Neural progenitor cell (in vitro differentiated cells): ENCODE data around the gene SLC6A9. TPM values are rescaled to one million over a fixed set of nuclear protein-coding genes. Genes with fewer than 3 reads are reported as not detected.
A peak's percentile ranks its signal among the peaks of the same experiment; 100 is the strongest.

Source experiments
- DNase-seq: peaks from one replicate; pipeline ENCODE4 v3.0.0-alpha.2; 2016; ENCODE audit warnings: low spot score
- H2AFZ ChIP-seq: fragments of 200-600 bp; sonication (generic); replicated peaks from 2 replicates; pipeline ENCODE4 v1.6.1; 2016; ENCODE audit warnings: antibody characterized with exemption
- H3F3A ChIP-seq: fragments of 200-600 bp; sonication (generic); 2 replicates; pipeline ENCODE4 v1.6.1; 2016; ENCODE audit warnings: antibody characterized with exemption, low read depth
- H3K27ac ChIP-seq: fragments of 200-600 bp; sonication (generic); 2 replicates; pipeline ENCODE4 v1.5.1; 2016; ENCODE audit warnings: mild to moderate bottlenecking
- H3K27me3 ChIP-seq: fragments of 200-600 bp; sonication (generic); 2 replicates; pipeline ENCODE4 v1.6.1; 2016; ENCODE audit warnings: mild to moderate bottlenecking, moderate library complexity
- H3K36me3 ChIP-seq: fragments of 200-600 bp; sonication (generic); 2 replicates; pipeline ENCODE4 v1.5.1; 2016
- H3K4me1 ChIP-seq: fragments of 200-600 bp; sonication (generic); 2 replicates; pipeline ENCODE4 v1.6.1; 2016; ENCODE audit warnings: mixed run types
- H3K4me2 ChIP-seq: fragments of 200-600 bp; sonication (generic); 2 replicates; pipeline ENCODE4 v1.6.1; 2016
- H3K4me3 ChIP-seq: fragments of 200-600 bp; sonication (generic); 2 replicates; pipeline ENCODE4 v1.5.1; 2016
- H3K79me2 ChIP-seq: fragments of 200-600 bp; sonication (generic); 2 replicates; pipeline ENCODE4 v1.6.1; 2016; ENCODE audit warnings: low read depth
- H3K9ac ChIP-seq: fragments of 200-600 bp; sonication (generic); 2 replicates; pipeline ENCODE4 v1.6.1; 2016
- H3K9me3 ChIP-seq: fragments of 200-600 bp; sonication (generic); 2 replicates; pipeline ENCODE4 v1.5.1; 2016; ENCODE audit warnings: low read depth
- H4K20me1 ChIP-seq: fragments of 200-600 bp; sonication (generic); 2 replicates; pipeline ENCODE4 v1.6.1; 2016; ENCODE audit warnings: low read depth
- H3K27ac Mint-ChIP-seq: 3 replicates; pipeline ENCODE4 v1.8.0; 2021; ENCODE audit warnings: mixed read lengths
- H3K27me3 Mint-ChIP-seq: 2 replicates; pipeline ENCODE4 v1.8.0; 2022; ENCODE audit warnings: low read depth, mild to moderate bottlenecking, inconsistent platforms, moderate library complexity, mixed read lengths; ENCODE audit not compliant: insufficient read depth
- H3K36me3 Mint-ChIP-seq: 3 replicates; pipeline ENCODE4 v1.8.0; 2021; ENCODE audit warnings: mixed read lengths
- H3K4me1 Mint-ChIP-seq: 3 replicates; pipeline ENCODE4 v1.8.0; 2021; ENCODE audit warnings: mixed read lengths
- H3K4me3 Mint-ChIP-seq: 3 replicates; pipeline ENCODE4 v1.8.0; 2021; ENCODE audit warnings: mild to moderate bottlenecking, moderate library complexity, mixed read lengths
- H3K9me3 Mint-ChIP-seq: 3 replicates; pipeline ENCODE4 v1.8.0; 2020; ENCODE audit warnings: mixed read lengths
- EZH2 ChIP-seq: fragments of 200-600 bp; sonication (generic); IDR thresholded peaks from 2 replicates; pipeline ENCODE4 v1.6.1; 2017; ENCODE audit warnings: antibody characterized with exemption, mild to moderate bottlenecking, moderate library complexity
- EZH2phosphoT487 ChIP-seq: fragments of 200-600 bp; sonication (generic); IDR thresholded peaks from 2 replicates; pipeline ENCODE4 v1.6.1; 2017; ENCODE audit warnings: antibody characterized with exemption
- total RNA-seq: library from RNA; depleted of rRNA; stranded (reverse); fragments of >200 nt; gene quantifications from 2 replicates; pipeline ENCODE4 v1.2.3, GENCODE V29; 2015; ENCODE audit warnings: low replicate concordance
- TF ChIP-seq, protein P1 (sequence below): fragments of 200-600 bp; sonication (generic); IDR thresholded peaks from 2 replicates; pipeline ENCODE4 v1.5.1; 2017; ENCODE audit warnings: antibody characterized with exemption, mild to moderate bottlenecking

Gene SLC6A9
- total RNA-seq, 1 donor from 2014 or later = 1.4 TPM

- Mint-ChIP-seq H3K27me3 (peaks cover 4% of the 10 kb centered on the region), H3K4me3 (no peak overlapping the region)
These were observed 9.2 kb upstream of the SLC6A9 start for GRCh38 chr1:44040418-44040817.

DNA sequence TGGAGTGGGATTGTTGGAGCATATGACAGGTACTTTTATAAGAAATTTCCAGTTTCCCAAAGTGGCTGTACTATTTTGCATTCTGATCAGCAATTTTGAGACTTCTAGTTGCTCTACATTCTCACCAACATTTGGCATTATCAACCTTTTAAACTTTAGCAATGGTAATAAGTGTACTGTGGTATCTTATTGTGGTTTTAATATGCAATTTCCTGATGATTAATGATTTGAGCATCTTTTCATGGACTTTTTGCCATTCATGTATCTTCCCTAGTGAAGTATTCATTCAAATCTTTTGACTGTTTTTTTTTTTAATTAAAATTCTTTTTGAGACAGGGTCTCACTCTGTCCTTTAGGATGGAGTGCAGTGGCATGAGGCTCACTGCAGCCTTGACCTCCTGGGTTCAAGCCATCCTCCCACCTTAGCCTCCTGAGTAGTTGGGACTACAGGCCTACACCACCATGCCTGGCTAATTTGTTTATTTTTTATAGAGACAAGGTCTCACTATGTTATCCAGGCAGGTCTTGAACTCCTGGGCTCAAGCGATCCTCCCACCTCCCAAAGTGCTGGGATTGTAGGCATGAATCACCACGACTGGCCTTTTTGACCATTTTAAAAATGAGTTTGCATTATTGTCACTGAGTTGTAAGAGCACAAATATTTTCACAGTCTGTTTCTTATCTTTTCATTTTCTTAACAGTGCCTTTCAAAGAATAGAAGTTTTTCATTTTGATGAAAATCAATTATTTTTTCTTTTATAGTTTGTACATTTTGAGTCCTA lies 7.8 kb upstream of the SLC6A9 start:
- DNase-seq = no peak
- TF ChIP-seq EZH2phosphoT487 (no peak), EZH2 (no peak)
- TF ChIP-seq, protein P1, sequence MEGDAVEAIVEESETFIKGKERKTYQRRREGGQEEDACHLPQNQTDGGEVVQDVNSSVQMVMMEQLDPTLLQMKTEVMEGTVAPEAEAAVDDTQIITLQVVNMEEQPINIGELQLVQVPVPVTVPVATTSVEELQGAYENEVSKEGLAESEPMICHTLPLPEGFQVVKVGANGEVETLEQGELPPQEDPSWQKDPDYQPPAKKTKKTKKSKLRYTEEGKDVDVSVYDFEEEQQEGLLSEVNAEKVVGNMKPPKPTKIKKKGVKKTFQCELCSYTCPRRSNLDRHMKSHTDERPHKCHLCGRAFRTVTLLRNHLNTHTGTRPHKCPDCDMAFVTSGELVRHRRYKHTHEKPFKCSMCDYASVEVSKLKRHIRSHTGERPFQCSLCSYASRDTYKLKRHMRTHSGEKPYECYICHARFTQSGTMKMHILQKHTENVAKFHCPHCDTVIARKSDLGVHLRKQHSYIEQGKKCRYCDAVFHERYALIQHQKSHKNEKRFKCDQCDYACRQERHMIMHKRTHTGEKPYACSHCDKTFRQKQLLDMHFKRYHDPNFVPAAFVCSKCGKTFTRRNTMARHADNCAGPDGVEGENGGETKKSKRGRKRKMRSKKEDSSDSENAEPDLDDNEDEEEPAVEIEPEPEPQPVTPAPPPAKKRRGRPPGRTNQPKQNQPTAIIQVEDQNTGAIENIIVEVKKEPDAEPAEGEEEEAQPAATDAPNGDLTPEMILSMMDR = no peak
- H3K4me1 Mint-ChIP-seq = peaks cover 23% of the 10 kb centered on the region
- no peaks in the 10 kb centered on the region for H3K27me3 ChIP-seq
- no peaks in the 10 kb centered on the region for H4K20me1 ChIP-seq
- H2AFZ ChIP-seq = no peak overlapping the region
- H3K36me3 Mint-ChIP-seq = no peaks in the 10 kb centered on the region
- H3F3A ChIP-seq = peaks cover 3% of the 10 kb centered on the region
- H3K79me2 ChIP-seq = no peaks in the 10 kb centered on the region
- H3K9ac ChIP-seq = no peak overlapping the region
- H3K4me1 ChIP-seq = peaks cover 17% of the 10 kb centered on the region
- no peaks in the 10 kb centered on the region for H3K36me3 ChIP-seq
- no peak overlapping the region for H3K4me3 Mint-ChIP-seq
- H3K27me3 Mint-ChIP-seq = peaks cover 8% of the 10 kb centered on the region
- no peaks in the 10 kb centered on the region for H3K9me3 Mint-ChIP-seq
- H3K4me2 ChIP-seq = no peak overlapping the region
- no peaks in the 10 kb centered on the region for H3K9me3 ChIP-seq
- no peak overlapping the region for H3K4me3 ChIP-seq
- H3K27ac Mint-ChIP-seq = no peak overlapping the region
- H3K27ac ChIP-seq = no peak overlapping the region

More at GRCh38 chr1:44040418-44040817, 9.2 kb upstream of the SLC6A9 start:
- Histone ChIP-seq H2AFZ (no peak overlapping the region), H4K20me1 (no peaks in the 10 kb centered on the region), H3F3A (peaks cover 3% of the 10 kb centered on the region), H3K4me2 (no peak overlapping the region), H3K27ac (no peak overlapping the region), H3K9me3 (no peaks in the 10 kb centered on the region), H3K4me1 (peaks cover 18% of the 10 kb centered on the region), H3K9ac (no peak overlapping the region), H3K4me3 (no peak overlapping the region), H3K79me2 (no peaks in the 10 kb centered on the region), H3K36me3 (no peaks in the 10 kb centered on the region), H3K27me3 (no peaks in the 10 kb centered on the region)
- H3K4me1 Mint-ChIP-seq = peaks cover 20% of the 10 kb centered on the region
- no peaks in the 10 kb centered on the region for H3K9me3 Mint-ChIP-seq
- no peaks in the 10 kb centered on the region for H3K36me3 Mint-ChIP-seq
- TF ChIP-seq, protein P1 = no peak
- TF ChIP-seq EZH2 = no peak
- TF ChIP-seq EZH2phosphoT487 = no peak
- H3K27ac Mint-ChIP-seq = no peak overlapping the region
- no peak for DNase-seq

DNA sequence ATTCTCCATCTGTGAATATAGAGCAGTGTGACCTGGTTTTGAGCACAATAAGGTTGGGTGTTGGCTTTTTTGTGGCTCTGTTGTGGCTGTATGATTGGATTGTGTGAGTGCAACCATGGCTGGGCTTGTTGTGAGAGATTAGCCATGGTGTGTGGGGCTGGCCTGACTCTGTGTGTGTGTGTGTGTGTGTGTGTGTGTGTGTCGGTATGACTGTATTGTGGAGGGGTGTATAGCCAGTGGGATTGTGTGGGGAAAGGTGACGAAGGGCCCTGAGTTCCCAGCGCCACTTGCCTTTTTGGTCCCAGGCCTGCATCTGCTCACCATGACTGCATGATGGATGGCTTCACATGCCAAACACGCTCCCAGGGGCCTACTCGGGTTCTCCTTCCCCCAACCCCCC lies 5.9 kb upstream of the SLC6A9 start:
- Mint-ChIP-seq H3K36me3 (no peaks in the 10 kb centered on the region), H3K4me3 (no peak overlapping the region), H3K27me3 (peaks cover 6% of the 10 kb centered on the region), H3K4me1 (peaks cover 34% of the 10 kb centered on the region), H3K9me3 (no peaks in the 10 kb centered on the region), H3K27ac (peak overlapping the region; percentile 64)
- peaks cover 14% of the 10 kb centered on the region for H3F3A ChIP-seq
- H3K27me3 ChIP-seq = no peaks in the 10 kb centered on the region
- no peaks in the 10 kb centered on the region for H3K36me3 ChIP-seq
- H3K9ac ChIP-seq = no peak overlapping the region
- no peaks in the 10 kb centered on the region for H3K9me3 ChIP-seq
- no peaks in the 10 kb centered on the region for H3K79me2 ChIP-seq
- no peak overlapping the region for H3K27ac ChIP-seq
- no peak overlapping the region for H2AFZ ChIP-seq
- no peaks in the 10 kb centered on the region for H4K20me1 ChIP-seq
- TF ChIP-seq, protein P1 = no peak
- TF ChIP-seq EZH2 = no peak
- no peak for TF ChIP-seq EZH2phosphoT487
- no peak overlapping the region for H3K4me3 ChIP-seq
- H3K4me2 ChIP-seq = no peak overlapping the region
- no peak for DNase-seq
- peaks cover 14% of the 10 kb centered on the region for H3K4me1 ChIP-seq
